Coronary artery (tissue), 2 donors: Measurements from ENCODE around the gene PPM1F.

Experiments used
- DNase-seq: peaks from one replicate; pipeline ENCODE4 v3.0.0-alpha.2; 2017; ENCODE audit warnings: low spot score
- H3K27ac ChIP-seq, 2 donors: fragments of 200-600 bp; sonication (generic); one replicate each; pipeline ENCODE4 v1.5.1; 2016 to 2019
- H3K4me3 ChIP-seq: fragments of 200-600 bp; sonication (generic); 2 replicates; pipeline ENCODE4 v1.5.1; 2016; ENCODE audit warnings: mild to moderate bottlenecking, moderate library complexity
- CTCF ChIP-seq: fragments of 200-600 bp; sonication (generic); IDR thresholded peaks from one replicate; pipeline ENCODE4 v1.5.1; 2019; ENCODE audit warnings: antibody characterized with exemption

PPM1F gene

GRCh38 chr22:21949569-21949918 is 3.1 kb downstream of the PPM1F start:
- TF ChIP-seq CTCF, result no peak
- Histone ChIP-seq H3K4me3 (no peak overlapping the region), H3K27ac (peak overlapping the region in 1 of 2 donors; percentile 65)
- no peak for DNase-seq

GRCh38 chr22:21948824-21949568 is 3.7 kb downstream of the PPM1F start:
- no peak for TF ChIP-seq CTCF
- Histone ChIP-seq H3K4me3 (no peak overlapping the region), H3K27ac (peak overlapping the region in 1 of 2 donors; percentile 65)
- DNase-seq, result no peak

DNA sequence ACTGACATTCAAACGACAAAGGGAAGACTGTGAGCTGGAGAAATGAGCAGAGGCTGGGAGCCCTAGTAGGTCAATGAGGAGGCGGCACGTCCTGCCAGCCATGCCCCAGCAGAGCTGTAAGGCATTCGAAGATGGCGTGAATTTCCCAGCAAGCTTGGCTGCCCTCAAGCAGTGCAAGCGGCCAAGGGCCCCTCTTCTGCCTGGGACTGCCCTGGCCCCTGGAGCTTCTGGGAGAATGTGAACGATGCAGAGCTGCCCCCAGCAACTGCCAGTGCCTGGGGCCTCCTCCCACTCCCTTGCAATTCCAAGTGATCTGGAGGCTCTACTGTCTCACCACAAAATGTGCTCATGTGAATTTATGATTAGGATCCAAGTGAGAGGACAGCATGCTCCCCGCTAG is 4.3 kb downstream of the PPM1F start:
- no peak for TF ChIP-seq CTCF
- peak overlapping the region in 1 of 2 donors; percentile 45 for H3K27ac ChIP-seq
- DNase-seq, result no peak
- no peak overlapping the region for H3K4me3 ChIP-seq

DNA sequence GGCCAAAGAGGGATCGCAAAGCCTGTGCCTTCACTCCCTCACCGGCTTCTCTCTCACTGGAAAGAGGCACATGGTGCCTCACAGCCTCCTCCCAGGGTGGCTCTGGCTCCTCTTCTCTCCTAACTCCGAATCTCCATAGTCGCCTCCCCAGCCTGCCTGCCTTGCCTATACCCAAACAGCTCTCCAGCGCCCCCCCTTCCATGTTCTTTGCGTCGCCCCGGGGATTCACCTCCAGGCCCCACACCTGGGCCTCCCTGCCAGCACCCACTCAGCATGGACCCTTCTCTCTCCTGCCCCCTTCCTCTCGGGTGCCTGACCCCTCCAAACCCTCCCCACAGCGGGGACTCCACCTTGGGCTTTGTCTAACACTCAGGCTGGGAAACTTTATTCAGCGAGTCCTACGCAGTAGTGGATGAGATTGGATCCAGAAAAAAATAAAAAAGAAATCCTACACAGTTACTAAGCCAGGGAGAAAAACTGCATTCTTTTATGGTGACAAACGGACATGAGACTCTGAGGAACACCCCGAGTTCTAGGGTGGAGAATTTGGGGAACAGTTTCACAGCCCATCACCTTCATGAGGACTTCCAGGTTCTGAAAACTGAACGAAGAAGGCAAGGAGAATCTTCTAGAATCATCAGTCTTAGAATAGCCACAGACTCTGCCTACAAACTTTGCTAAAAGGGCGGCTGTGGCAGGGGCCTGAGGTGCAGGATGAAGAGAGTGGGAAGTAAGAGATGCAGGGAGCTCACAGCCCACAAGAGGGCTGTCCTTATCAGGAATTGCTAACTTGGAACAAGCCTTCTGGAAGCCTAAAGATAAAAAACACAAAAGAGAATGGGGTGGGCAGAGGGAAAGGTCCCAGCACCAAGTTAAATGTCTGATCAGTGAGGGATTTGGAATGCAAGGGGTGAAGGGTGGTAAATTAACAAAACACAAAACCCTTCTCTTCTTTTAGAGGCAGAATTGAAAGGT is 5.3 kb downstream of the PPM1F start:
- peak; percentile 19 for TF ChIP-seq CTCF
- no peak for DNase-seq
- H3K27ac ChIP-seq, result peak overlapping the region; percentile 66 to 85
- H3K4me3 ChIP-seq, result no peak overlapping the region

- no peak for TF ChIP-seq CTCF
- no peak for DNase-seq
- Histone ChIP-seq H3K27ac (peak overlapping the region; percentile 66 to 85), H3K4me3 (no peak overlapping the region)
These were observed 6.3 kb downstream of the PPM1F start for GRCh38 chr22:21946262-21946925.

GRCh38 chr22:21945453-21946261 is 7.0 kb downstream of the PPM1F start:
- peak overlapping the region in 1 of 2 donors; percentile 85 for H3K27ac ChIP-seq
- no peak for TF ChIP-seq CTCF
- H3K4me3 ChIP-seq, result no peak overlapping the region
- no peak for DNase-seq
